Left ventricle myocardium superior (tissue), 1 donor: ENCODE results near the gene TNNC2. TPM values are rescaled to one million over a fixed set of nuclear protein-coding genes. Genes with fewer than 3 reads are reported as not detected.
"Not testable (repeated sequence)": the region's sequence is repeated elsewhere in the genome, so short reads cannot be mapped to it uniquely, and the experiment has no call there.

ENCODE experiments used
- ATAC-seq: fragments of 200-7000 bp; cut with Tn5 transposase; one replicate; pipeline ENCODE4 v1.9.1; 2020; ENCODE audit warnings: mild to moderate bottlenecking, moderate library complexity
- DNase-seq: peaks from one replicate; pipeline ENCODE4 v3.0.0-alpha.2; 2020
- intact Hi-C: fragments of 100-400 bp; cut with micrococcal nuclease; formaldehyde crosslinking; loops from one replicate; pipeline ENCODE4 v1.11.0; 2022
- total RNA-seq: library from RNA; stranded (reverse); fragmentation: NEBNext Ultra II Directional; extraction: Animal tissue kit (Norgen Biotek cat#: 25700); gene quantifications from one replicate; pipeline ENCODE4 v1.2.1, GENCODE V29; 2021
- donor health status: DM: no; HTN: yes; CAD: no; lungs with severe emphysema.

The TNNC2 gene
- total RNA-seq, 1 donor from 2014 or later = not detected

- ATAC-seq (no peak), DNase-seq (no peak)
- intact Hi-C loops = no loop called here
Measured at GRCh38 chr20:45827712-45828111, 600 bp upstream of the TNNC2 start.

GRCh38 chr20:45826381-45827019 lies 612 bp downstream of the TNNC2 start:
- DNase-seq (no peak), ATAC-seq (peak; percentile 75)
- intact Hi-C loops = no loop called here

DNA sequence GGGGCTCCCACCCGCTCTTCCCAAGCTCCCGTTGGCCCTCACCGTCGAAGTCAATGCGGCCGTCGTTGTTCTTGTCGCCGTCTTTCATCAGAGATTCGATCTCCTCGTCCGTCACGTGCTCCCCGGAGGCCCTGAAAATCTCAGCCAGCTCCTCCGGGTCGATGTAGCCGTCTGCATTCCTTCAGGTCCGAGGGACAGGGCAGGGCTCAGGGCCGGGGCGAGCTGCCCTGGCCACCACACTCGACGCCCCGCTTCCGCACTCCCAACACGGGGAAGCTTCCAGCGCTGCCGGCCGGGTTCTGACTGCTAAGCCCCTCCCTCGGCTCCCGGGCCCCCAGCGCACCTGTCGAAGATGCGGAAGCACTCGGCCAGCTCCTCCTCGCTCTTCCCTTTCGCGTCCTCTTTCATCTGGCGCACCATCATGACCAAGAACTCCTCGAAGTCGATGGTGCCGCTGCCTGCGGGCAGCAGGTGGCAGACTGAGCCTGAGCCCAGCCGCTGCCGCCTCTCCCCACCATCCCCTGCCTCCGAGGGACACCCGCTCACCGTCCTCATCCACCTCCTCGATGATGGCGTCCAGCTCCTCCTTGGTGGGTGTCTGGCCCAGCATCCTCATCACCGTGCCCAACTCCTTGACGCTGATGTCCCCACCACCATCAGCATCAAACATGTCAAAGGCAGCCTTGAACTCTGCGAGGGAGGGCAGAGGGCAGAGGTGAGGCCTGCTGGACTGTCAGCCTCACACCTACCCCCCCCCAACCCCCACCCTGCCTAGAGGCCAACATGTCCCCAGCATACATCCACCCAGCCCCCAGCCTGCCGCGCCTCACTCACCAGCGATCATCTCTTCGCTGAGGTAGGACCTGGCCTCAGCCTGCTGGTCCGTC lies 2.9 kb downstream of the TNNC2 start:
- DNase-seq = peak; percentile 68
- intact Hi-C loops = no loop called here
- peak; percentile 76 for ATAC-seq

DNA sequence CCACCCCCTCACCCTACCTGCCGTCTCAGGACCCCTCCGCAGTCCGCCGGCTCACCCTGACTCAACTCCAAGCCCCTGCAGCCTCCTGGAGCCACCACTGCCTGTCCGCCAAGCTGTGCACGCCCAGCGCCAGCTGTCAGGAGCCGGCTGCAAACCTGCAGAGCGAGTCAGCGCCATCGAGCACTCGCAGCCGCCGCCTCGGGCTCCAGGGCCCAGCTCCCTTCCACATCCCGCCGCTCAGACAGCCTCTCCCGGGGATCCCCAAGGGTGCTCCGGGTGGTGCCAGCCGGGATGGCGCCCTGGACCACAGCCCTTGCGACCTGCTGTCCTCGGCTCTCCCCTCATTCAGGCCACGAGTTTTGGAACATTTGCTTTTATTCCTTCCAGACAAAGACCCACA lies 4.3 kb downstream of the TNNC2 start:
- peak; percentile 54 for DNase-seq
- intact Hi-C loops = no loop called here
- ATAC-seq = peak; percentile 30

DNA sequence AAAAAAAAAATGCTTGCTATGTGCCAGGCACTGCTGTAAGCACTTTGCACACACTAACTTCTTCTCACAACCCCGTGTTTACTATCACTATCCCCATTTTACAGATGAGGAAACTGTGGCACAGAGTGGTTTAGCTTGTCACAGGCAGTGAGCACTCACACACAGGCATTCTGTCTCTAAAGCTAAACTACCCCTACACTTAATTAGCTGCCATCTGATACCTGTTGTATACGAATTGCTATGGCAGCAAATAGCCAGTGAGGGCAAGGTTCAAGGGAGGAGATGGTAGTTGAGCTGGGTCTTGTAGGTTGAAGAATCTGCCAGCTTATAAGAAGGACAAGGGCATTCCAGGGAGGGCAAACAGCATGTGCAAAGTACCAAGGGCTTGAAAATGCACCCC lies 5.2 kb downstream of the TNNC2 start:
- DNase-seq = no peak
- intact Hi-C loops = no loop called here
- no peak for ATAC-seq

GRCh38 chr20:45819466-45819865 lies 7.6 kb downstream of the TNNC2 start:
- DNase-seq (no peak), ATAC-seq (no peak)
- intact Hi-C loops = no loop called here

DNA sequence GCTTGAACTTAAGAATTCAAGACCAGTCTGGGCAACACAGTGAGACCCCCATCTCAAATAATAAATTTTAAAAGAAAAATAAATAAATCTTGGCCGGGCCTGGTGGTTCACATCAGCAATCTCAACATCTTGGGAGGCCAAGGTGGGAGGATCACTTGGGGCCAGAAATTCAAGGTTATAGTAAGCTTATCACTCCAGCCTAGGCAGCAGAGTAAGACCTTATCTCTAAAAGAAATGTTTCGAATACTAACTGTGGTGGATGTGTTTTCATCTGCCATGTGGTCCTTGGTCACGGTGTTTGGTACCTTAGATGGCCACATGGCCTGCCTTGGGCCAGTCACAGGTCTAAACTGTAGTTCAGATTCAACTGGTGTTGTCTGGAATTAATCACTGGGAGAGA lies 8.9 kb downstream of the TNNC2 start:
- no peak for ATAC-seq
- DNase-seq = no peak
- intact Hi-C loops = no loop called here

GRCh38 chr20:45817376-45818194 lies 9.5 kb downstream of the TNNC2 start:
- ATAC-seq (no peak), DNase-seq (no peak)
- intact Hi-C loops = no loop called here

DNA sequence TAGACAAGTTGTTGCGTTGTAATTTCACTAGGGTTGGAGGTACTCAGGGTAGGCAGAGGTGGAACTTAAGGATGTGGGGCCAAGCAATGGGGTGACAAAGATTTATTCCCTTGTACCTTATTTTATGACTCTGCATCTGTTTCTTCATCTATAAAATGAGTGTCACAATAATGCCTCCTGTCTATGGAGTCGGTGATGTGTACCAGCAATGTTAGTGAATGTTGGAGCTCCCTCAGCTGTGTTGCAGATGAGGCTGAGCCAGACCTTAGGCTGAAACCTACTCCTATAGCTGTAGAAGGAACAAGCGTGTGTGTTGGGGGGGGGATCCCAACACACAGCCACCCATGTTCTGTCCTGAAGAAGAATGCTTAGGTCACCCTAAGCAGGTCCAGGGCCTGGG lies 10.2 kb downstream of the TNNC2 start:
- ATAC-seq = no peak
- no peak for DNase-seq
- intact Hi-C loops = no loop called here

DNA sequence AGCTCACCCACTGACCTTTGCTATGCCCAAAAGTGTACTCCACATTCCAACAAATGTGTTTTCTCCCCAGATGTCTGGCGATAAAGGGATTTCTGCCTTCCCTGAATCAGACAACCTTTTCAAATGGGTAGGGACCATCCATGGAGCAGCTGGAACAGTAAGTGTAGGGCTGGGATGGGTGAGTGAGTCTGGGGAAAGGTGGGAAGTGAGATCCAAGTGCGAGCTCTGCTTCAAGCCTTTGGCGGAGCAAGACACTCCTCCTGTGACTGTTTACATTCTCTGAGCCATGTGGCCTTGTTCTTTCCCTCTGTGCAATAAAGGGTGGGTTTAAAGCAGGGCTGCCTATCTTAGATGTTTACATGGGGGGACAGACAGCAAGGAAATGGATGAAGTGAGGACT lies 12.8 kb downstream of the TNNC2 start:
- intact Hi-C loops = no loop called here
- ATAC-seq (no peak), DNase-seq (no peak)

- DNase-seq (no peak), ATAC-seq (no peak)
- intact Hi-C loops = no loop called here
Measured at GRCh38 chr20:45813489-45813888, 13.6 kb downstream of the TNNC2 start.

- intact Hi-C loops = no loop called here
Measured at GRCh38 chr20:45813006-45813340, 14.1 kb downstream of the TNNC2 start.

DNA sequence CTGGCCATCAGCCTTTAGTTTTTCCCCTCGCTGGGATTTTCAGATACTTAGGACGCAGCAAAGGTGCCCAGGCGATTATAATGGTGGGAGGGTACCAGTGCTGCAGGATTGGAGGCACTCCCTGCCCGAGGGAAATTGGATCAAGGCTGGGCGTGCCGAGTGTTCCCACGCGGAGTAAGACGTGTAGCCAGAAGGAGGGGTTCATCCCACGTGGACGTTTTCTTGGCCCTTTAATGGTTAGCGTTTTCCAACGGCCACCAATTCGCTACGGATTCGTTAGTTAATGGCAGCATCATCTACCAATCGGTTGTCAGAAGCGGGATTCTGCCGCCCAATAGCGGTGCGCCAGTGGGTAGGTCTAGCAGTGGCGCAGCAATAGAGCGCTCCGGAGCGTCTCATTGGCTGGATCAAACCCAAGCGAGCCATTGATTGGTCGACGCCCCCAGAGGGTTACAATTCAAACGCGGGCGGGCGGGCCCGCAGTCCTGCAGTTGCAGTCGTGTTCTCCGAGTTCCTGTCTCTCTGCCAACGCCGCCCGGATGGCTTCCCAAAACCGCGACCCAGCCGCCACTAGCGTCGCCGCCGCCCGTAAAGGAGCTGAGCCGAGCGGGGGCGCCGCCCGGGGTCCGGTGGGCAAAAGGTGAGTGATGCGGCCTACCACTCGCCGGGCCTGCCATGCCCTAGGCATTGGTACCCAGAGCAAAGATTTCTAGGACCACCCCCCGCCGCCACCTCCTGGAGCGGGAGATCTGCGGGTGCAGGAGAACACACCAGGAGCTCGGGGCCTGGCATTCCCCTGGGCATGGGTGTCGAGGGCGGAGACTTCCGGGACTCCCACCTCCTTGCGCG lies 14.7 kb downstream of the TNNC2 start, which contains the start of gene UBE2C:
Gene UBE2C (plus strand): TSS at position 488 of the 849 bp plus-strand sequence. CDS start 52 bp downstream, at position 540.
- peak; percentile 99 for ATAC-seq
- intact Hi-C loops = no loop called here
- DNase-seq = peak; percentile 96

More at GRCh38 chr20:45813006-45813340, 14.1 kb downstream of the TNNC2 start:
- no peak for DNase-seq
- no peak for ATAC-seq

- DNase-seq (no peak), ATAC-seq (no peak)
- intact Hi-C loops = no loop called here
Measured at GRCh38 chr20:45810191-45810970, 16.7 kb downstream of the TNNC2 start.

GRCh38 chr20:45801851-45802250 lies 25.3 kb downstream of the TNNC2 start:
- intact Hi-C loops = no loop called here

GRCh38 chr20:45798935-45799642 lies 28.0 kb downstream of the TNNC2 start:
- peak; percentile 83 for ATAC-seq
- no peak for DNase-seq
- intact Hi-C loops = no loop called here

More at GRCh38 chr20:45801851-45802250, 25.3 kb downstream of the TNNC2 start:
- ATAC-seq (no peak), DNase-seq (no peak)

DNA sequence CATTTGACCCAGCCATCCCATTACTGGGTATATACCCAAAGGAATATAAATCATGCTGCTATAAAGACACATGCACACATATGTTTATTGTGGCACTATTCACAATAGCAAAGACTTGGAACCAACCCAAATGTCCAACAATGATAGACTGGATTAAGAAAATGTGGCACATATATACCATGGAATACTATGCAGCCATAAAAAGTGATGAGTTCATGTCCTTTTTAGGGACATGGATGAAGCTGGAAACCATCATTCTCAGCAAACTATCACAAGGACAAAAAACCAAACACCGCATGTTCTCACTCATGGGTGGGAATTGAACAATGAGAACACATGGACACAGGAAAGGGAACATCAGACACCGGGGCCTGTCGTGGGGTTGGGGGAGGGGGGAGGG lies 29.2 kb downstream of the TNNC2 start:
- DNase-seq, intact Hi-C loops, ATAC-seq: not testable (repeated sequence)
